Glutamatergic neuron (in vitro differentiated cells): Measurements from ENCODE around the gene TACC2. TPM values are rescaled to one million over a fixed set of nuclear protein-coding genes. Genes with fewer than 3 reads are reported as not detected.

Source experiments
- DNase-seq: peaks from one replicate; pipeline ENCODE4 v3.0.0; 2022
- H3K27ac Mint-ChIP-seq: one replicate; pipeline ENCODE4 v1.8.0; 2020; ENCODE audit warnings: mild to moderate bottlenecking, mixed read lengths, inconsistent platforms; ENCODE audit not compliant: unreplicated experiment
- H3K27me3 Mint-ChIP-seq: one replicate; pipeline ENCODE4 v1.8.0; 2020; ENCODE audit warnings: mild to moderate bottlenecking, moderate library complexity, mixed read lengths, inconsistent platforms; ENCODE audit not compliant: unreplicated experiment
- H3K36me3 Mint-ChIP-seq: one replicate; pipeline ENCODE4 v1.8.0; 2020; ENCODE audit warnings: mild to moderate bottlenecking, mixed read lengths, inconsistent platforms; ENCODE audit not compliant: unreplicated experiment
- H3K4me1 Mint-ChIP-seq: one replicate; pipeline ENCODE4 v1.8.0; 2020; ENCODE audit warnings: mild to moderate bottlenecking, low read depth, mixed read lengths, inconsistent platforms; ENCODE audit not compliant: unreplicated experiment
- H3K4me3 Mint-ChIP-seq: one replicate; pipeline ENCODE4 v1.8.0; 2020; ENCODE audit warnings: mild to moderate bottlenecking, mixed read lengths, inconsistent platforms; ENCODE audit not compliant: unreplicated experiment
- H3K9me3 Mint-ChIP-seq: one replicate; pipeline ENCODE4 v1.8.0; 2020; ENCODE audit warnings: mild to moderate bottlenecking, moderate library complexity, mixed read lengths, inconsistent platforms; ENCODE audit not compliant: unreplicated experiment
- total RNA-seq: library from RNA; stranded (reverse); fragmentation: NEBNext Ultra II Directional; extraction: Animal tissue kit (Norgen Biotek cat#: 25700); gene quantifications from one replicate; pipeline ENCODE4 v1.2.1, GENCODE V29; 2021; ENCODE audit not compliant: unreplicated experiment
- TF ChIP-seq, protein P1 (sequence below): fragments of 200-600 bp; sonication (generic); IDR thresholded peaks from one replicate; pipeline ENCODE4 v1.5.0; 2021; ENCODE audit not compliant: partially characterized antibody, unreplicated experiment

The TACC2 gene
- total RNA-seq, 1 donor from 2014 or later = 499 TPM

DNA sequence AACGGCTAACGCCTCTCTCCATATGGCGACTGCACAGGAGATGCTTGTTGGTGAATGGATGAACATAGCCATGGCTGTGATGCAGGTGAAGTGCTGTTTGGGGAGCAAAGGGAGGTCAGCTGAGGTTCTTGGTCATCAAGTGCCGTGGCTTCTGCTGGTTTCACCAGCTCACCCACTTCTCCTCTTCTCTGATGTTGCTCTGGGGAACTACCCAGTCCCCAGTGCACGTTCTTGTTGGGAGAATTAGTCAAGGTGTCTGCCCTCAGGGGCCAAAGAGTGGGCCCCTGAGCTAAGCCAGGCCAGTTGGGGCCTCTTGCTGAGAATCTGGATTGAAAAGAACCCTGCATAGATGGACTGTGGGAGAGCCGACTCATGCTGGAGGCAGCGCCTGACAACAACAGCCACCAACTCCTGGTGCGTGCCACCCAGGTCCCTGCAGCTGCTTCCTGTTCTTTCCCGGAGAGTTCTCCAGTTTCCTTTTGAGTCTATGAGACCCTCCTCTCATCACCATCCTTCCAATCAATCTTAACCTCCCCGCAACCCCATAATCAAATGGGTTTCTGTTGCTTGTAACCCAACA lies 285.1 kb downstream of the TACC2 start:
- Mint-ChIP-seq H3K4me3 (no peak overlapping the region), H3K9me3 (peaks cover 19% of the 10 kb centered on the region)

DNA sequence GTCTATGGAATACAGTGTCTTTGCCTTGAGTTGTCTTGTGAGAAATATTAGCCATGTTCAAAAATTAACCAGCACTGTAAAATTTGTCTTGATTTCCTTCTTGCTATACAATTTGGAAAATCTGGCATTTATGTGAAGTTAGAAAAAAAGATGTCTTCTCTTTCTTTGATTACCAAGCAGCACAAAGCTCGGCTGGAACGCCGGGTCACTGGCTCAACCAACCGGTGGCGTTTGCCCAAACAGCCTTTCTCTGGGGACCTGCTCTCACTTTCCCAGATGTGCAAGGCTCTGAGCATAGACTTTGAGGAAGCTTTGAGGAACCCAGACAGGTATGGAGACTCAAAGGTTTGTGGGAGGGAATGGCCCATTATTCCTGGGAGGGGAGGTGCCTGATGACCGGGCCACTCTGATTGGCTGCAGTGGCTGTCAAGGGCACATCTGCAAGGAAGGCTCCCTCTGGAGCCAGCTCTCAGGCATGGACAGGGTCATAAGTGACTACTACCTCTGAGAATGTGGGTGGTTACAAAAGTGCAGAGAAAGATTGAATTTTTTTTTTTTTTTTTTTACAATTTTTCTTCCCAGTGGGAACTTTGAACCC lies 287.7 kb downstream of the TACC2 start:
- Mint-ChIP-seq H3K27me3 (peaks cover 6% of the 10 kb centered on the region), H3K27ac (no peak overlapping the region), H3K9me3 (peaks cover 17% of the 10 kb centered on the region), H3K4me1 (no peaks in the 10 kb centered on the region), H3K36me3 (peaks cover 6% of the 10 kb centered on the region), H3K4me3 (no peak overlapping the region)
- TF ChIP-seq, protein P1, sequence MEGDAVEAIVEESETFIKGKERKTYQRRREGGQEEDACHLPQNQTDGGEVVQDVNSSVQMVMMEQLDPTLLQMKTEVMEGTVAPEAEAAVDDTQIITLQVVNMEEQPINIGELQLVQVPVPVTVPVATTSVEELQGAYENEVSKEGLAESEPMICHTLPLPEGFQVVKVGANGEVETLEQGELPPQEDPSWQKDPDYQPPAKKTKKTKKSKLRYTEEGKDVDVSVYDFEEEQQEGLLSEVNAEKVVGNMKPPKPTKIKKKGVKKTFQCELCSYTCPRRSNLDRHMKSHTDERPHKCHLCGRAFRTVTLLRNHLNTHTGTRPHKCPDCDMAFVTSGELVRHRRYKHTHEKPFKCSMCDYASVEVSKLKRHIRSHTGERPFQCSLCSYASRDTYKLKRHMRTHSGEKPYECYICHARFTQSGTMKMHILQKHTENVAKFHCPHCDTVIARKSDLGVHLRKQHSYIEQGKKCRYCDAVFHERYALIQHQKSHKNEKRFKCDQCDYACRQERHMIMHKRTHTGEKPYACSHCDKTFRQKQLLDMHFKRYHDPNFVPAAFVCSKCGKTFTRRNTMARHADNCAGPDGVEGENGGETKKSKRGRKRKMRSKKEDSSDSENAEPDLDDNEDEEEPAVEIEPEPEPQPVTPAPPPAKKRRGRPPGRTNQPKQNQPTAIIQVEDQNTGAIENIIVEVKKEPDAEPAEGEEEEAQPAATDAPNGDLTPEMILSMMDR = no peak
- no peak for DNase-seq

More for the DNA sequence above, 285.1 kb downstream of the TACC2 start:
- no peak for DNase-seq
- H3K4me1 Mint-ChIP-seq = peaks cover 2% of the 10 kb centered on the region
- peaks cover 12% of the 10 kb centered on the region for H3K36me3 Mint-ChIP-seq
- TF ChIP-seq, protein P1 = no peak
- H3K27ac Mint-ChIP-seq = no peak overlapping the region
- H3K27me3 Mint-ChIP-seq = peaks cover 12% of the 10 kb centered on the region

DNA sequence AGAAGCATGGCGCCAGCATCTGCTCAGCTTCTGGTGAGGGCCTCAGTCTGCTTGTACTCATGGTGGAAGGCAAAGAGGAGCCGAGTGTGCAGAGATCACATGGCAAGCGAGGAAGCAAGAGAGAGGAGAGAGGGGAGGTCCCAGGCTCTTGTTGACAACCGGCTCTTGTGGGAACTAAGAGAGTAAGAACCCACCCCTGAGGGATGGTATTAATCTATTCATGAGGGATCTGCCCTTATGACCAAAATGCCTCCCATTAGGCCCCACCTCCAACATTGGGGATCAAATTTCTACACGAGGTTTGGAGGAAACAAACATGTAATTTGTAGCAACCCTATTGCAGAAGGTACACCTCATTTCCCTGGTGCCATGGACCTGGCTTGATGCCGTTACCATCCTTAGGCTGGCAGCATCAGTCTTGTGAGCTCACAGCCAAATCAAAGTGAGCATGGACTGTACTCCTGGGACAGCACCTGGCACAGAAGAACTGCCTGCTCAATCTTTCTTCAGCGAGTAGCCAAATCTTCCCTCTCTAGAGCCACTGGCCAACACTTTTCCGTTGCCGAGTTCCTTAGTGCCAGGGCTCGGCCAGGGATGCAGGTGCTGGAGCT lies 288.7 kb downstream of the TACC2 start:
- TF ChIP-seq, protein P1 = no peak
- peaks cover 14% of the 10 kb centered on the region for H3K9me3 Mint-ChIP-seq
- no peak for DNase-seq
- H3K36me3 Mint-ChIP-seq = peaks cover 6% of the 10 kb centered on the region
- H3K27ac Mint-ChIP-seq = no peak overlapping the region
- peaks cover 6% of the 10 kb centered on the region for H3K27me3 Mint-ChIP-seq
- no peak overlapping the region for H3K4me3 Mint-ChIP-seq
- peaks cover 5% of the 10 kb centered on the region for H3K4me1 Mint-ChIP-seq

DNA sequence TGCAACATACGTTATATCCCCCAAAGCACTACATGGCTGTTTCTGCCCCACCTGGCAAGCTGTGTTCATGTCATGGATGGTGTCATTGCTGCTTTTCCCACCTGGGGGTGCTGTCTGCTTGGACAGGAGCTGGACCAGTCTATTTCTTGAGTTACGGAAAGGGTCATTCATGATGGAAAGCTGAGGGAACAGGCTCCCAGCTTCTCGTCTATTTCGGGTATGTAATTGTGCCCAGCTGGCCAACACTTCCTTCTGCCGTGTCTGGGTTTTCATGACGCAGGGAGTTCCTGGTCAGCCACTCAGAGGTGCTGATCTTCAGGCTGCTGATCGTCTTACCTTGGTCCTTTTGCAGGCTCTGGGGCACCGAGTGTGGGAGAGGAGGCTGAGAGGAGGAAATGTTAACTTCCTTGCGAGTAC lies 290.8 kb downstream of the TACC2 start:
- Mint-ChIP-seq H3K4me3 (peak overlapping the region; percentile 36), H3K36me3 (peaks cover 12% of the 10 kb centered on the region), H3K27ac (peak overlapping the region; percentile 55), H3K9me3 (peaks cover 16% of the 10 kb centered on the region), H3K4me1 (peaks cover 8% of the 10 kb centered on the region), H3K27me3 (peaks cover 6% of the 10 kb centered on the region)
- TF ChIP-seq, protein P1 = peak; percentile 63
- DNase-seq = peak; percentile 76

DNA sequence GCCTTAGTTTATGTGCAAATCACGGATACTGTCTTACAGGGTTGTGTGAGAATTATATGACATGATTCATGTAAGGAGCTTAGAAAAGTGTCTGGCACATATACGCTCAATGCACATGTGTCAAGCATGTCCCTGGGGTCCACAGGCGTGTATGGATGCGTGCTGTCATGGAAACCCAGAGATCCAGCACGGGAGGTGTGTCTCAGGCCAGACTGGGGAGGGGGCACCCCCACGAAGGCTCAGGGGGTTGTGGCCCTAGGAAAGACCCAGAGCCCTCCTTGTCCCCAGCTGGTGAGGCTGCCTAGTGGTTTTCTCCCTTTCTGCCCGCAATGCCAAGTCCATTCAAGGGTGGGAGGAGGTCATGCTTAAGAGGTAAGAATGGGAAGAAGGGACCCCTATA lies 291.2 kb downstream of the TACC2 start:
- TF ChIP-seq, protein P1 = no peak
- Mint-ChIP-seq H3K27me3 (peaks cover 6% of the 10 kb centered on the region), H3K36me3 (peaks cover 8% of the 10 kb centered on the region), H3K9me3 (peaks cover 16% of the 10 kb centered on the region), H3K4me3 (no peak overlapping the region), H3K4me1 (peaks cover 8% of the 10 kb centered on the region), H3K27ac (peak overlapping the region; percentile 55)
- no peak for DNase-seq
